Renal cortex interstitium (tissue), 11 donors: ENCODE data around the gene BTN2A1. TPM values are rescaled to one million over a fixed set of nuclear protein-coding genes. Genes with fewer than 3 reads are reported as not detected.
"Not testable (repeated sequence)": the region's sequence is repeated elsewhere in the genome, so short reads cannot be mapped to it uniquely, and the experiment has no call there.

Experiments used
- DNase-seq, 11 donors: peaks; one replicate each; pipeline ENCODE4 v3.0.0-alpha.2; 2013; ENCODE audit warnings: low read depth in 9 of 11, low spot score in 4 of 11; ENCODE audit errors: extremely low read depth in 1 of 11
- polyA plus RNA-seq, 3 donors: library from polyadenylated mRNA; unstranded; fragments of 120-200 nt; gene quantifications; one replicate each; pipeline ENCODE4 v1.2.1, GENCODE V29; 2013; ENCODE audit not compliant: insufficient read length in 3 of 3

Gene BTN2A1
- polyA plus RNA-seq, 3 donors = 27.5 to 35.5 (median 30.5) TPM

DNA sequence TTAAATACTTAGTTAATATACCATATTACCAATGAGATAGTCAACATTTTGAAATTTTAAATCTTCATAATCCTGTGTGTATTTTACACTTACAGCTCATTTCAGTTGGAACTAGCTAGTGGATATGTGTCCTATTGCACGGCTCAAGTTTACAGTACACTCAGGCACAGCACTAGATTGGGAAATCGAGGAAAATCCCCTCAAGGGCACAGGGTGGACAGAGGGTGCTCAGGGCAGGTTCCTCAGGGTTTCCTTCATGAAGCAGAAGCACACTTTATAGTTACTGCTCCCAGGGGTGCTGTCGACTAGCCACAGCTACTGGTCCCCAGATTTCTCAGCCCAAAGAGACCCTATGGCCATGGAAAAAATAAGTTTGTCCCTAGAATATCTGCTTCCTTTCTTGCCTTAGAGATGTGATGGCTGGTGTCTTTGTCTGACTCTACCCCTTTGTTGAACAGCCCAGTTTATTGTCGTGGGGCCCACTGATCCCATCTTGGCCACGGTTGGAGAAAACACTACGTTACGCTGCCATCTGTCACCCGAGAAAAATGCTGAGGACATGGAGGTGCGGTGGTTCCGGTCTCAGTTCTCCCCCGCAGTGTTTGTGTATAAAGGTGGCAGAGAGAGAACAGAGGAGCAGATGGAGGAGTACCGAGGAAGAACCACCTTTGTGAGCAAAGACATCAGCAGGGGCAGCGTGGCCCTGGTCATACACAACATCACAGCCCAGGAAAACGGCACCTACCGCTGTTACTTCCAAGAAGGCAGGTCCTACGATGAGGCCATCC lies 1.5 kb downstream of the BTN2A1 start:
- DNase-seq = no peak

DNA sequence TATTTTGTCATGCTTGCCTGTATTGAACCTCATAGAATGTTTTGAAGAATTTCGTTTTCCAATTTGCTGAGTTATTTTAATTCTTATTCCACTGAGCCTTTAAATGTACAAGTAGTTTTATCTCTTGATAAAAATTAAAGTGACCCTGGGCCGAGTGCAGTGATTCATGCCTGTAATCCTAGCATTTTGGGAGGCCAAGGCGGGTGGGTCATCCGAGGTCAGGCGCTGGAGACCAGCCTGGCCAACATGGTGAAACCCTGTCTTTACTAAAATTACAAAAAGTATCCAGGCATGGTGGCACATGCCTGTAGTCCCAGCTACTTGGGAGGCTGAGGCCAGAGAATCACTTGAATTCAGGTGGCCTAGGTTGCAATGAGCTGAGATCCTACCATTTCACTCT lies 3.6 kb downstream of the BTN2A1 start:
- not testable (repeated sequence) for DNase-seq

DNA sequence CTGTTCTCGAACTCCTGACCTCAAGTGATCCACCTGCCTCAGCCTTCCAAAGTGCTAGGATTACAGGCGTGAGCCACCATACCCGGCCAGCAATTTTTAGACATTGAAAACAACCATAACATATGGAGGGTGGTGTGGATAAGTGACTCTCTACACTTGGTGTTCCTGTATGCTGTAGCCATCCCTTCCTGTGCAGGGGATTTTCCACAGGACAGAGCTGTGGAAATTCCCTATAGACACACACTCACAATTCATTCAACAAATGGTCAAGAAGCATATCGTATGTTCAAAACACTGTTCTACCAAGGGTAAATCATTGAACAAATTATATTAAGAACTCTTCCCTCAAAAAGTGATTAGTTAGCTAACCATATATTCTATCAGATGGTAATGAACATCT lies 6.3 kb downstream of the BTN2A1 start:
- no peak for DNase-seq

DNA sequence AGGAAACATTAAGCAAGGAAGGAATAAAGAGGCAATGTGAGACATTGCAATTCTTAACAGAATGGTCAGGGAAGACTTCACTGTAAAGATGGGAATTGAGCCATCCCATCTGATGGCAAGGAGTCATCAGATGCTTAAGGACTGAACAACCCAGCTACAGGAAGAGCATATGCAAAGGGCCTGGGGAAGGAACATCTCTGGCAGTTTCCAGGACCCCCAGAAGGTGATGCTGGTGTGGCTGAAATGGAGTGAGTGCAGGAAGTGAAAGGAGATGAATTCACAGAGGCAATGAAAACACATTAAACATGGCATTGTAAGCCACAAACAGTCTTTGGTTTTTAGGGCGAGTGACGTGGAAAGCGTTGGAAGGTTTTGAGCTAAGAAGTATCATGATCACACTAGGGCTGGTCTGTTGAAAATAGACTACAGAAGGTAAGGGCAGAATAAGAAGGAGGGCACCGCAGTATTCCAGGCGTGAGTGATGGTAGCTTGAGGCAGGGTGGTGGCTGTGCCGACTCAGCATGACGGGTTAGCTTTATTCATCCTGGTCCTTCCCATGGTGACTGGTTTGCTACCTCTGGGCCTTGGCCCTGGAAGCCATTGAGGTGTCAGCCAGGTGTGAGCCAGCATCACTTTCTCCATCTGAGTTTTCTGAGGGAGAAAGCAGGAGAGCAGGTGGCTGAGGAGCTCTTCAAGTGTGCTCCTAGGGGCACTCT lies 6.8 kb downstream of the BTN2A1 start:
- DNase-seq = no peak

DNA sequence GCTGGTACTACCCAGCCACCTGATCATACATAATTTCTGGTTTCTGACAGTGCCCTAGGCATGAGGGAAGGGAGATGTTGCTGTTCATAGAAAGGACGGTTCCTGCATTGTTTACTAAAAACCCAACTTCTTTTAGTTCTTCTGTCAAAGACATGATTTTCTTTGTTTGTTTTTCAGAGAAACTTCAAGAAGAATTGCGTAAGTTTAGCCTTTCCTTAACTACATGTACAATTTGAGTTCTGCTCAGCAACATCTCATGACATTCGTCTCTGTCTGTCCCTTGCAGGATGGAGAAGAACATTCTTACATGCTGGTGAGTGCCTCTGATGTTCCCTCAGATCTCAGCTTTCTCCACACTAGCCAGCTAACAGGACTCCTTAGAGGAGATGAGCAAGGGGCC lies 8.0 kb downstream of the BTN2A1 start:
- no peak for DNase-seq

DNA sequence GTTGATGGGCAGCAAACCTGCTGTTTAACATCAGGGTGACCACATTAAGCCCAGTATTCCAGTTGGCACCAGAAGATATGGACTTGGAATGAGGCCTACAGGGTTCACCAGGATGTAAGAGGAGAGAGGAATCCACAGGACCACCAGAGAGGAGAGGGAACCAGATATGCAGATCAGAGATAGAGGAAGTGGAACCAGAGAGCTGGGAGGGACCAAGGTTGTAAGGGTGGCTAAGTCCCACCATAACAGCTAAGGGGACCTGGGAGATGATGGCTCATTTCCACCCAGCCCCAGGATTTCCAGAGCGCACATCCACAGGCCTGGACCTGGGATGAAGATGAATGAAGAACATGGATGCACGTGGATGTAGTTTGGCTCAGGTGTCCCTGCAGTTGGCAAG lies 11.1 kb downstream of the BTN2A1 start:
- no peak for DNase-seq

DNA sequence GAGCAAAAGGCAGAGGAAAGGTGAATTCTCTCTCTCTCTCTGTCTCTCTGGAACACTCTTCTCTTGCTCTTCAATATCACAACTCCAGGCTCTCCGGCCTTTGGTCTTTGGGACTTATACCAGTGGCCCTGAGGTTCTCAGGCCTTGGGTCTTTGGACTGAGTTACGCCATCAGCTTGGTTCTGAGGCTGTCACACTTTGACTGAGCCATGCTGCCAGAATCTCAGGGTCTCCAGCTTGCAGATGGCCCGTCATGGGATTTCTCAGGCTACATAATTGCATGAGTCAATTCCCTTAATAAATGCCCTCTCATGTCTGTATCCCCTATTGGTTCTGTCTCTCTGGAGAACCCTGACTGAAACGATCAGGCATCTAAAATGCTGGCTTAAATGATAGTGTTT lies 12.9 kb downstream of the BTN2A1 start:
- no peak for DNase-seq

DNA sequence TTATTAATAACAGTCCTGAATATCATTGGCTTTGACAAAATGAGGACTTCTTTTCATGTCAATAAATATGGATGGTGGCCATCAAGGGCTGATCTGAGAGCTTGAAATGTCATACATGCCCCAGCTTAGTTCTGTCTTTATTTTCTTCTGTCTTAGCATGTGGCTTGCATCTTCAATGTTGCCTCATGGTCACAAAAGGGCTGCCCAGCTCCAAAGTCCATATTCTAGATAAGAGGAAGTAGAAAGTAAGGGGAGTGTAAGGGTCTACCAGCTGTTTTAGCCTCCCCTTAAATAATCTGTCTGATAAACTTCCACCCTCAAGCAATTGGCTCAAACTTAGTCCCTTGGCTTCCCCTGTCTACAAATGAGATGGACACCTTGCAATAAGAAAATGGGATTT lies 14.2 kb downstream of the BTN2A1 start:
- no peak for DNase-seq

DNA sequence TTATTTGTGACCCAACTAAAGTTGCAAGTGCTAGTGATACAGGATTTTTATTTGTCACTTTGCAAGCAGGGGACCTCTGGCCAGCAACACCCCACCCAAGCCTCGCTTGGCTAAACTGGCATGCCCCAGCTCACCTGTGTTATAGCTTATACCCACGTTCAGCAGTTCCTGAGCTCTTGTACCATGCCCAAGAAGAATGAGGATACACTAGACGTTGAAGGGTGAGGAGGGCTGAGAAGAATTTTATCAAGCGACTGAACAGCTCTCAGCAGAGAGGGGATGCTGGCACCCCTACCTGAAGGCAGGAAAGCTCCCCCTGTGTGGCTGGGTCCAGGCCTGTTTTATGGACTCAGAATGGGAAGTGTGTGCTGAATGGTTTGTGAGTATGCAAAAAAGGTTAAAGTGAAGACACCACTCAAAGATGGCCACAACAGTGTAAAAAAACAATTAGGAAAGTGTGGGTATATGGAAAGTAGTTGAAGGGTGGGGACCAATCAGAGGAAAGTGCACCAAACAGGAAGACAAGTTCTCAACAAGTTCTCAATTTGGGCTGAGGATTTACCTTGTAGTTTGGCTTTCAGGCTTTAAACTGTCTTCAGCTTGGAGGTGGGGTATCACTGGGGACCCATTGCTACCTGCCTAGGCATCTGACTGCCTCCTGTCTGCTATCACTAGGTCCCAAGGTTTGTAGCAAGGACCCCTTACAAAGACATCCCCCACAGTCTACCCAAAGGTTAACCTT lies 15.0 kb downstream of the BTN2A1 start:
- no peak for DNase-seq

DNA sequence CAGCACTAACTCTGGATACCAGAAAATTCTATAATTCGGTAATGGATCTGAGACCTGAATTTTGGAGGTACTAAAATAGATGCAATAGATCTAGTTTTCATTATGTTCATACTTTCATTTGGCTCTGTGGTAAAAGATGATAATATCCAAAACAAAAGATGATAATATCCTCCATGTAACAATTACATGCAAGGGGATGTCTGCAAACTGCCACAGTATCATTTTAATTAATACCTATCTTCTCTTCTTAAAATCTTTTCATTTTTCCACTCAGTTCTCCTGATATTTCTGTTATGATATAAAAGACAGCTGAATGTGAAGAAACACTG lies 15.6 kb downstream of the BTN2A1 start:
- no peak for DNase-seq

DNA sequence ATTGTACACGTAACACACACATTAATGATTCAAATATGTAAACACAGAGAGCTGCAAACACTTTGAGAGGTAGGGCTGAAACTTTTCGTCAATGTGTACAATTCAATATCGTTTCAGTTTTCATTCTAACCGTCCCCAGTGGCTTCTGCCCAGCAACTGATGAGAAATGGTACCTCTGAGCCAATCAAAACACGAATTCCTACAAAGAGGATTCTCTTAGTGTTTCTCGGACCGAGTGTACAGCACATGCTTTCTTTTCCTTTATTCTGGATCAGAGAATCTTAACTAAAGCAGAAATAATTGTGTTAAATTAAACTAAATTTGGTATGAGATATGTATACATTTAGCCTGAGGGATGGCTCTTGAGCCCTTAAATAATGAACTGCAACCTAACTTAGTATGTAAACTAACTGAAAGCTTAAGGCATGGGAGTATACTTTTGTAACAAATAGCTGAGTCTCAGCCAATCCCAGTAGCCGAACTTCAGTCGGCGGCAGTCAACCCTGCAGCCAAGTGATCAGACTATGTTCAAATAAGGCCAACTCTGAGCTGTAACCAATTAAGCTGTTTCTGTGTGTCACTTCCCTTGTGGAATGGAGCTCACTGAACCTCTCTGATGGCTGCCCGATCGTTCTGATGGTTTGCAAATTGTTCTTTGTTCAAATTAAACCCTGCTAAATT lies 16.1 kb downstream of the BTN2A1 start:
- peak; percentile 75 to 93 (median 86) for DNase-seq

DNA sequence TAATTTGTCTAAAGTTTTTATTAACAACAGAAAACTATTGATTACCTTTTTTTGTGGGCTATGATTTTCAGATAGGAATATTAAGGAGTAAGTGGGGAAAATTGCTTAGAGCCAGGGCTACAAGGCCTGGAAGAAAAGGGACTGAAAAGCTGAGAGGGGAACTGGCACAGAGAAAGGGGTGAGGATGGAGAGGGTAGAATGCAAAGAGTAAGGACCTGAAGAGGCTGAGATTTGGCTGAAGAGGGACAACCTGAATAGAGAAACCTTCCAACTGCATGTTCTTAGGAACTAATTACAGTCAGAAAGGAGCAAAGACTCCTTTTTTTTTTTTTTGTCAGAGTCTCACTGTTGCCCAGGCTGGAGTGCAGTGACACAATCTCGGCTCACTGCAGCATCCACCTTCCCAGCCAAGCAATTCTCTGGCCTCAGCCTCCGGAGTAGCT lies 16.7 kb downstream of the BTN2A1 start:
- DNase-seq = peak in 2 of 11 donors; percentile 24 to 42

DNA sequence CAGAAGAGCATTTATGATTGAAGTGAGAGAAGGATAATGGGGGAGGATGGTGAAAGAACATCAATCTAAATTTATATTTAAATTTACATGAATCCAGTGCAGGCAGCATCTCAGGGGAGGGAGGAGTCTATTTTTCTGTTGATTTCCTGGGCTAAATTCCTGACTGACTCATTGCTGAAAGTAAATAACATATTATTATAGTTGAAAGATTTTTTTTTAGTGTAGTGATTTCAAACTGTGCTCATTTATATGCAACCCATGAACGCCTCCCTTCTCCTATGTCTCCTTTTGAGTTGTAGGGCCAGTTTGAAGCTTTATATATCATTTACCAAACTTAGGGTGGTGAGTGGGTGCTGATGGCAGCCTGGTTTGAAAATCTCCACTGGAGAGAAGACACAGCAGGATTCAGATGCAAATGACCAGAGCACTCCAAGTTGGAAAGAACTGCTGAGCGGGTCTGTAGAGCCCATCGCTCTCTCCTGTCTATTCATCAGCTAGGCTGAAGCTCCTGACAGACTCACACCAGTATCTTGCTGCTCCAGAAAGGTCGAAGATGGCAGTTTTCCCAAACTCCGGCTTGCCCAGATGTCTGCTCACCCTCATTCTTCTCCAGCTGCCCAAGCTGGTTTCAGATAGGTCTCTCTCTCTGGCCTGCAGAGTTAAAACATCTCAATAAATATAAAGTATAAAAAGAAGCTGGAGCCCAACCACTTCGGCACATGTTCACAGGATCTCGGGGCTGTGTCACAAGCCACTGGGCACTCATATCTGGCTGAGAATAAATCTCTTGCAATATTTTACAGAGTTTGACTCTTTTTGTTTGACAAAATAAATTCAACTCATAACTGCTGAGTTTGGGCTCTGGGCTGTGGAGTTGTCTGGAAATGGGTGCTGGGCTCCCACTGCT lies 18.3 kb downstream of the BTN2A1 start:
- no peak for DNase-seq

DNA sequence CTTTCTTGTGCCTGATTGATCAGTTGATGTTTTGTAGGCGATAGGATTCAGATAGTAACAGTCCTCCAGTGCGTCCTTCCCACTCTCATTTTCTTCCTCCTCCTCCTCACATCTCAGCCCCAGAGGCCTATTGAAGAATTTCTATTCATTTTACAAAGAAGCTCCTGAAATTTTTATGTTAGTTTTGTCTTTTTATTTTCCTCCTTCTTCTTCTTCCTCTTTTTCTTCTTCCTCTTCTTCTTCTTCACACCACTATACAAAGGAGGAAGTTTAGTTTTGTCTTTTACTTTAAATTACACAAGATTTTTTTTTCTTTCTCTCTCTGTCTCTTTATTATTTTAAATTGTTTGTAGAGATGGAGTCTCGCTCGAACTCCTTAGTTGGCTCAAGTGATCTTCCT lies 19.1 kb downstream of the BTN2A1 start:
- no peak for DNase-seq

DNA sequence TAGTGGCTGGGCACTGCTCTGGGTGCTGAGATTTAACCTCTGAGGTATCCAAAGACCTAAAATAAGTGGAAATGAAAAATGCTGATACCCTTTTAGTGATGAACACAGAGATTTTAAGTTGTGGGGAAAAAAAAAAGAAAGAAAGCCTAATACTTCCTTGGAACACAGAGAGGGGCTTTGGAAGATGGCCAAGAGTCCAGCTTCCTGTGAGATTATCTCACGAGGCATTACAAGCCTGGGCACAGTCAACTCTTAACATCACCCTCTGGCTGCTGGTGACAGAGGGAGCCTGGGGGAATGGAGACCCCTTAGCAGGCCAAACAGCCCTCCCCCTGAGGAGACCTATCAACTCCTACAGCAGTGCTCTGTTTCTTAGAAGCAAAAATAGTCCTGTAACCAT lies 19.7 kb downstream of the BTN2A1 start:
- no peak for DNase-seq

DNA sequence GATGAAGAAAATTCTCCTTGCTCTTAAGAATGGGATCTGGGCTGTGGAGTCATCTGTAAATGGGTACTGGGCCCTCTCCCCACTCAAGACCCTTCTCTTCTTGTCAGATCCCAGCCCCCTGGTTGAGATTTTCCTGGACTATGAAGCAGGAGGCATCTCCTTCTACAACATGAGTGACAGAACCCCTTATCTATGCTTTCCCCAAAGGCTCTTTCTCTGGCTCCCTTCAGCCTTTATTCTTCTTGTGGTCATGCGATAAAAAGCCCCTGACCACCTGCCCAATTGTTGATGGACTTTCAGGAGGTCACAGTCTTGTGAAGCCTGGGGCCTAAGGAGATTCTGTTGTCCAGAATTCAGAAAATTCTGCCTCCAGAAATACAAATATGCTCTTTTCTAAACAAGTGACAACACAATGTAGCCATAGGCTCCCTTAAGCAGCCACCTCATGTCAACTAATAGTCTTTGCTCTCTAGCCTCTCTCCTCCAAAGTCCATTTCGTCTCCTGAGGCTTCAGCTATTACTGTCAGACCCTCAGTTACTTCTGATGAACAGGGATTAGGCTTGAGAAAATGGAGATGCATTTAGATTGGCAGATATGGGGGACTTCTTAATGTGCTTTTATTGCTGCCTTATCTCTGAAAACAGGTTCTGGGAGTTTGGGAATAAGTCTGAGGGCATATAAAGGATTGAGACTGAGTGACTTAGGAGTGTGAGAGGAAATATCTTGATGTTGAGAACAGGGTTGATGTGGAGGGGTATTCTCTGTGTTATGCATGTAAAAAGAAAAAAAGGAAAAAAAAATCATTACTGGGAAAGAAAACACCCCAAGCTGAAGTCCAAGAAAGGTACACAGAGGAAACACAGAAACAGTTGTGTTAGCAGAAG lies 20.6 kb downstream of the BTN2A1 start:
- no peak for DNase-seq

DNA sequence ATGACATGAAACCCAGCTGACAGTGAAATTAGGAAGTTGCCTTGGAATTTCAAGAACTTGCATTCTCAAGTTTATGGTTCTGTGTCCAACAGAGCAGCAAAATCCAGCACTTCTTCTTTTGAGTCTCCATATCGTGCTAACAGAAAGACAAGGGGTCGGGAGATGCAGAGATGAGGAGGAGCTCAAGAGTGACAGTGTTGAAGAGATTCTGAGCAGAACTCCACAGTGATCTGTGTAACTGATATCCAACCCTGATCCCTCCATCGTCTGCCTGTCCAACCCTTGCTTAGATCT lies 21.2 kb downstream of the BTN2A1 start:
- no peak for DNase-seq

DNA sequence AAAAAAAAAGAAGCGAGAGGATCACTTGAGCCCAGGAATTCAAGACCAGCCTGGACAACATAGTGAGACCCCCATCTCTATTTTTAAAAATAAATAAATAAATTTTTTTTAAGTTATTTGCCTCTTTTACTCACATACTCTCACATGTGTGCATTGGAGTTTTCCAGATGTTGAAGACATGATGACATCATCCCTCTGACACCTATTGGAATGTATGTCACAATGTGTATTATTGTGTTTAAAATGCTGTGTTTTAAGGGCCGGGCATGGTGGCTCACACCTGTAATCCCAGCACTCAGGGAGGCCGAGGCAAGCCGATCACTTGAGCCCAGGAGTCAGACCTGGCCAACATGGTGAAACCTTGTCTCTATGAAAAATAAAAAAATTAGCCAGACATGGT lies 24.6 kb downstream of the BTN2A1 start:
- no peak for DNase-seq
